ENCODE measurements around the gene FBF1. TPM values are rescaled to one million over a fixed set of nuclear protein-coding genes. Genes with fewer than 3 reads are reported as not detected.

The FBF1 gene
- total and polyA plus RNA-seq, 9 of the 15 experiments (the other 6 are each of a cell fraction or from before 2014, with no cell fraction given), result 0.46 to 14.9 (median 7.5) TPM

GRCh38 chr17:75895370-75896155 lies 45.3 kb downstream of the FBF1 start (continued):
- TF ChIP-seq ZFP1 (CRISPR knock-in tag; IDR thresholded peaks at IDR 0.05), result no peak
- TF ChIP-seq STAT5A (IDR thresholded peaks at IDR 0.05; ENCODE audit: borderline replicate concordance, low read length), result no peak
- no peak for TF ChIP-seq MEIS2 (IDR thresholded peaks at IDR 0.05; ENCODE audit: partially characterized antibody)
- no peak for TF ChIP-seq ESRRB (CRISPR knock-in tag; IDR thresholded peaks at IDR 0.05; ENCODE audit: borderline replicate concordance)
- no peak for TF ChIP-seq ILK (tag; IDR thresholded peaks at IDR 0.05; ENCODE audit: borderline replicate concordance, low read depth)
- no peak for TF ChIP-seq ZNF699 (CRISPR knock-in tag; IDR thresholded peaks at IDR 0.05; ENCODE audit: insufficient replicate concordance)
- no peak for TF ChIP-seq TSHZ1 (CRISPR knock-in tag; IDR thresholded peaks at IDR 0.05)
- no peak for TF ChIP-seq HDAC6 (IDR thresholded peaks at IDR 0.05; ENCODE audit: low read depth, low read length)
- TF ChIP-seq CBFA2T3 (IDR thresholded peaks at IDR 0.05), result no peak
- TF ChIP-seq SIN3A (IDR thresholded peaks at IDR 0.05; ENCODE audit: borderline replicate concordance in 2 of 2, control insufficient read depth in 1 of 2, low read depth in 2 of 2, low read length in 2 of 2), result 0 out of 4 replicates have a peak, but pooled peaks of 1 of the 2 experiments have one; percentile 8
- no peak for TF ChIP-seq ZNF41 (CRISPR knock-in tag; conservative IDR thresholded peaks at IDR 0.05)
- no peak for TF ChIP-seq CEBPG (CRISPR knock-in tag; IDR thresholded peaks at IDR 0.05)
- no peak for TF ChIP-seq CEBPG (tag; conservative IDR thresholded peaks at IDR 0.05 in 1 of 2, IDR thresholded peaks at IDR 0.05 in 1 of 2)
- no peak for TF ChIP-seq HIVEP1 (CRISPR knock-in tag; IDR thresholded peaks at IDR 0.05)
- no peak for TF ChIP-seq ZKSCAN3 (CRISPR knock-in tag; IDR thresholded peaks at IDR 0.05)
- TF ChIP-seq KLF1 (tag; IDR thresholded peaks at IDR 0.05), result no peak
- TF ChIP-seq USF1 (CRISPR knock-in tag; IDR thresholded peaks at IDR 0.05), result no peak
- no peak for TF ChIP-seq CXXC5 (CRISPR knock-in tag; IDR thresholded peaks at IDR 0.05)
- TF ChIP-seq ZBTB33 (CRISPR knock-in tag; IDR thresholded peaks at IDR 0.05), result 0 out of 2 replicates have a peak, but pooled peaks have one; percentile 11
- TF ChIP-seq SLC30A9 (CRISPR knock-in tag; IDR thresholded peaks at IDR 0.05), result no peak
- TF ChIP-seq ZNF589 (CRISPR knock-in tag; IDR thresholded peaks at IDR 0.05; ENCODE audit: low read depth), result peak; percentile 40; the same call in 1 of the 2 replicates
- 0 out of 2 replicates have a peak, but pooled peaks have one; percentile 15 for TF ChIP-seq LCOR (CRISPR knock-in tag; IDR thresholded peaks at IDR 0.05)
- no peak for TF ChIP-seq ZNF436 (CRISPR knock-in tag; IDR thresholded peaks at IDR 0.05)
